PC-9 (cell line): Measurements from ENCODE around the gene BOC.

Experiments used
- CTCF ChIP-seq: fragments of 200-600 bp; sonication (generic); conservative IDR thresholded peaks from 2 replicates; pipeline ENCODE4 v1.6.1; 2017; ENCODE audit warnings: mixed run types, antibody characterized with exemption, mild to moderate bottlenecking, moderate library complexity
- EZH2 ChIP-seq: fragments of 200-600 bp; sonication (generic); IDR thresholded peaks from 2 replicates; pipeline ENCODE4 v1.8.0; 2017; ENCODE audit warnings: antibody characterized with exemption, low read depth

GRCh38 chr3:113222451-113223086, 11.2 kb downstream of the BOC start:
- TF ChIP-seq CTCF (no peak), EZH2 (no peak)
